SK-N-MC (cell line): ENCODE data around the gene DUOX2.
"Not testable (repeated sequence)": the region's sequence is repeated elsewhere in the genome, so short reads cannot be mapped to it uniquely, and the experiment has no call there.

Source experiments
- EZH2 ChIP-seq: fragments of 200-600 bp; sonication (generic); IDR thresholded peaks from one replicate; pipeline ENCODE4 v1.6.1; 2017; ENCODE audit warnings: antibody characterized with exemption
- POLR2AphosphoS5 ChIP-seq: IDR thresholded peaks from 2 replicates; pipeline ENCODE4 v1.6.1; 2012; ENCODE audit warnings: mild to moderate bottlenecking, low read depth, low read length, borderline replicate concordance

- not testable (repeated sequence) for TF ChIP-seq POLR2AphosphoS5, EZH2
These were observed 36.6 kb downstream of the DUOX2 start for GRCh38 chr15:45077391-45077790.
